Erythroblast (primary cell): ENCODE measurements around the gene EXOC6B.

Experiments
- GATA1 ChIP-seq: IDR thresholded peaks from 2 replicates; pipeline ENCODE4 v1.6.1; 2011; ENCODE audit warnings: low read depth, mild to moderate bottlenecking, control low read depth, low read length, moderate library complexity
- POLR2A ChIP-seq: IDR thresholded peaks from 2 replicates; pipeline ENCODE4 v1.6.1; 2011; ENCODE audit warnings: mild to moderate bottlenecking, low read length

DNA sequence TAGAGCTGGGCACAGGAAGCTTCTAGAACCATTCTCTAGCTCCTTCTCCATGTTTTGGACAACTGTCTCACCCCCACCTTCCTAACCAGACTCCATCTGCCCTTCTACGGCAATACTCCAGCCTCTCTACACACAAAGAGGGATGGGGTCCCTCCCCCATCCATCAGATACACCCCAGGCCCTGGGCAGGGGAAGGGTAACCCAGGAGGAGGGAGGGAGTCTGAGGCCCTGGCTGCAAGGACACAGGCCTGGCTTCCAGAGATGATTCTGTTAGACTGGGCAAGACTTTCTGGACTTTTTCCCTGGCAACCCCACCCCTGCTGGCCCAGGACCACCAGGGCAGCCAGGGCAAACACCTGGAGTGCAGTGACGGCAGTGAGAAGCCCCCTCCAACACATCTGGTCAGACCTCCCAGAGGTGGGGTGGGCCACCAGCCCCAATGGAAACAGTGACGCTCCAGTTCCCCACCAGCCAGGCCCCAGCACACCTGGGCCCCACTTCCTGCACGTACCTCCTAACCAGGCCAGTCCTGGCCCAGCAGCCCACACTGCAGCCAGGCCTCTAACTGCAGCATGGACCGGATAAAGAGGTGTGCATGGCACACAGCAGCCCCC, 684.7 kb downstream of the EXOC6B start:
- TF ChIP-seq POLR2A (no peak), GATA1 (no peak)
